Measurements from ENCODE around the gene PMPCA. TPM values are rescaled to one million over a fixed set of nuclear protein-coding genes. Genes with fewer than 3 reads are reported as not detected.
A peak's percentile ranks its signal among the peaks of the same experiment; 100 is the strongest.

PMPCA gene
- total RNA-seq, 1 experiment from 2014 or later = 103 TPM

DNA sequence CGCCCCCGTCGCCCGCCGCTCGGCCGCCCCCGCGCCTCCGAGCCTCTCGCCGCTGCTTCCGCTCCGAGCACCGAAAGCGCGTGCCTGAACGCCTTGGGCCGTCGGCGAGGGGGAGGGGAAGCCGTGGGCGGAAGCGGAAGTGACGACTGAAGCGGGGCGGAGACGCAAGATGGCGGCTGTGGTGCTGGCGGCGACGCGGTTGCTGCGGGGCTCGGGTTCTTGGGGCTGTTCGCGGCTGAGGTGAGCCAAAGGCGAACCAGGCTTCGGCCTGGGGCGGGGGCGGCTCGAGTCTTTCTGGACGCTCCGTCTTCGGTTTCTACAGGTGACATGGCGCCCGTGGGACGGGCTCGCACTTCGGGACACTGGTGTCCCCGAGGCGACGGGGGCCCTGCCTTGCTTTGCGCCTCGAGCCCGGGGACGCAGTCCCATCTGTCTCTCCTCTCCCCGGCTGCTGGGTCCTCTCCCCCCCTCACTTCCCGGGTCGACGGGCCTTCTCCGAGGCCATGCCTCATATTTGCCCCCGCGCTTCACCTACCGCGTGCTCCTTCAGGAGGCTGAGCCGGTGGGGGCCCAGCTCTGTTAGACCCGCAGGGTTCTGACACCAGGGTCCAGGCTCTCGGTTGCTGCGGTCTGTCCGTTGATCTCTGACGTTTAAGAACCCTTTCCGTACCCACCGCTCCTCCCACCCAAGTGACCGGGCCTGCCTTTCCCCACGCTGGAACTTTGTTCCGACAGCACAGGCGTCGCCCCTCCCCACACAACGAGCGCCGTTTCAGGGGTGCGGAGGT, at the start of gene PMPCA, which contains the start of gene ENTR1 (continued):
- TF ChIP-seq KAT7 (CRISPR knock-in tag; IDR thresholded peaks at IDR 0.05; ENCODE audit: borderline replicate concordance) = 0 out of 2 replicates have a peak, but pooled peaks have one; percentile 51
- no peak for TF ChIP-seq MXD4 (CRISPR knock-in tag; IDR thresholded peaks at IDR 0.05; ENCODE audit: borderline replicate concordance)
- no peak for TF ChIP-seq ESRRA (CRISPR knock-in tag; IDR thresholded peaks at IDR 0.05; ENCODE audit: borderline replicate concordance)
- TF ChIP-seq, protein P1, sequence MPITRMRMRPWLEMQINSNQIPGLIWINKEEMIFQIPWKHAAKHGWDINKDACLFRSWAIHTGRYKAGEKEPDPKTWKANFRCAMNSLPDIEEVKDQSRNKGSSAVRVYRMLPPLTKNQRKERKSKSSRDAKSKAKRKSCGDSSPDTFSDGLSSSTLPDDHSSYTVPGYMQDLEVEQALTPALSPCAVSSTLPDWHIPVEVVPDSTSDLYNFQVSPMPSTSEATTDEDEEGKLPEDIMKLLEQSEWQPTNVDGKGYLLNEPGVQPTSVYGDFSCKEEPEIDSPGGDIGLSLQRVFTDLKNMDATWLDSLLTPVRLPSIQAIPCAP (CRISPR knock-in tag; IDR thresholded peaks at IDR 0.05) = no peak; the same call in 1 of the 2 replicates
- TF ChIP-seq, protein P2, sequence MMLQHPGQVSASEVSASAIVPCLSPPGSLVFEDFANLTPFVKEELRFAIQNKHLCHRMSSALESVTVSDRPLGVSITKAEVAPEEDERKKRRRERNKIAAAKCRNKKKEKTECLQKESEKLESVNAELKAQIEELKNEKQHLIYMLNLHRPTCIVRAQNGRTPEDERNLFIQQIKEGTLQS (CRISPR knock-in tag; conservative IDR thresholded peaks at IDR 0.05) = no peak
- no peak for TF ChIP-seq NR2C2 (CRISPR knock-in tag; IDR thresholded peaks at IDR 0.05)
- peak; percentile 54; the same call in 1 of the 2 replicates for TF ChIP-seq FOXP1 (CRISPR knock-in tag; IDR thresholded peaks at IDR 0.05; ENCODE audit: borderline replicate concordance)
- TF ChIP-seq ZNF317 (CRISPR knock-in tag; IDR thresholded peaks at IDR 0.05; ENCODE audit: borderline replicate concordance, low read depth) = no peak
- no peak for TF ChIP-seq ATF1 (CRISPR knock-in tag; IDR thresholded peaks at IDR 0.05)
- TF ChIP-seq, protein P3, sequence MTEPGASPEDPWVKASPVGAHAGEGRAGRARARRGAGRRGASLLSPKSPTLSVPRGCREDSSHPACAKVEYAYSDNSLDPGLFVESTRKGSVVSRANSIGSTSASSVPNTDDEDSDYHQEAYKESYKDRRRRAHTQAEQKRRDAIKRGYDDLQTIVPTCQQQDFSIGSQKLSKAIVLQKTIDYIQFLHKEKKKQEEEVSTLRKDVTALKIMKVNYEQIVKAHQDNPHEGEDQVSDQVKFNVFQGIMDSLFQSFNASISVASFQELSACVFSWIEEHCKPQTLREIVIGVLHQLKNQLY (CRISPR knock-in tag; IDR thresholded peaks at IDR 0.05) = no peak
- no peak for TF ChIP-seq CBFB (CRISPR knock-in tag; IDR thresholded peaks at IDR 0.05; ENCODE audit: low read depth)
- TF ChIP-seq SMAD4 (CRISPR knock-in tag; IDR thresholded peaks at IDR 0.05) = no peak
- TF ChIP-seq, protein P4, sequence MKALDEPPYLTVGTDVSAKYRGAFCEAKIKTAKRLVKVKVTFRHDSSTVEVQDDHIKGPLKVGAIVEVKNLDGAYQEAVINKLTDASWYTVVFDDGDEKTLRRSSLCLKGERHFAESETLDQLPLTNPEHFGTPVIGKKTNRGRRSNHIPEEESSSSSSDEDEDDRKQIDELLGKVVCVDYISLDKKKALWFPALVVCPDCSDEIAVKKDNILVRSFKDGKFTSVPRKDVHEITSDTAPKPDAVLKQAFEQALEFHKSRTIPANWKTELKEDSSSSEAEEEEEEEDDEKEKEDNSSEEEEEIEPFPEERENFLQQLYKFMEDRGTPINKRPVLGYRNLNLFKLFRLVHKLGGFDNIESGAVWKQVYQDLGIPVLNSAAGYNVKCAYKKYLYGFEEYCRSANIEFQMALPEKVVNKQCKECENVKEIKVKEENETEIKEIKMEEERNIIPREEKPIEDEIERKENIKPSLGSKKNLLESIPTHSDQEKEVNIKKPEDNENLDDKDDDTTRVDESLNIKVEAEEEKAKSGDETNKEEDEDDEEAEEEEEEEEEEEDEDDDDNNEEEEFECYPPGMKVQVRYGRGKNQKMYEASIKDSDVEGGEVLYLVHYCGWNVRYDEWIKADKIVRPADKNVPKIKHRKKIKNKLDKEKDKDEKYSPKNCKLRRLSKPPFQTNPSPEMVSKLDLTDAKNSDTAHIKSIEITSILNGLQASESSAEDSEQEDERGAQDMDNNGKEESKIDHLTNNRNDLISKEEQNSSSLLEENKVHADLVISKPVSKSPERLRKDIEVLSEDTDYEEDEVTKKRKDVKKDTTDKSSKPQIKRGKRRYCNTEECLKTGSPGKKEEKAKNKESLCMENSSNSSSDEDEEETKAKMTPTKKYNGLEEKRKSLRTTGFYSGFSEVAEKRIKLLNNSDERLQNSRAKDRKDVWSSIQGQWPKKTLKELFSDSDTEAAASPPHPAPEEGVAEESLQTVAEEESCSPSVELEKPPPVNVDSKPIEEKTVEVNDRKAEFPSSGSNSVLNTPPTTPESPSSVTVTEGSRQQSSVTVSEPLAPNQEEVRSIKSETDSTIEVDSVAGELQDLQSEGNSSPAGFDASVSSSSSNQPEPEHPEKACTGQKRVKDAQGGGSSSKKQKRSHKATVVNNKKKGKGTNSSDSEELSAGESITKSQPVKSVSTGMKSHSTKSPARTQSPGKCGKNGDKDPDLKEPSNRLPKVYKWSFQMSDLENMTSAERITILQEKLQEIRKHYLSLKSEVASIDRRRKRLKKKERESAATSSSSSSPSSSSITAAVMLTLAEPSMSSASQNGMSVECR (CRISPR knock-in tag; IDR thresholded peaks at IDR 0.05; ENCODE audit: borderline replicate concordance) = peak; percentile 48; the same call in 1 of the 2 replicates
- no peak for TF ChIP-seq OVOL2 (CRISPR knock-in tag; IDR thresholded peaks at IDR 0.05; ENCODE audit: borderline replicate concordance)
- TF ChIP-seq PRRX2 (CRISPR knock-in tag; IDR thresholded peaks at IDR 0.05) = no peak
- TF ChIP-seq MYBL2 (CRISPR knock-in tag; IDR thresholded peaks at IDR 0.05) = 0 out of 2 replicates have a peak, but pooled peaks have one; percentile 19
- TF ChIP-seq ZBTB21 (CRISPR knock-in tag; IDR thresholded peaks at IDR 0.05; ENCODE audit: borderline replicate concordance) = no peak
- no peak for TF ChIP-seq EMX1 (CRISPR knock-in tag; IDR thresholded peaks at IDR 0.05)
- TF ChIP-seq SOX15 (CRISPR knock-in tag; IDR thresholded peaks at IDR 0.05) = no peak
- no peak for TF ChIP-seq ZNF423 (CRISPR knock-in tag; IDR thresholded peaks at IDR 0.05)
- no peak for TF ChIP-seq JAZF1 (CRISPR knock-in tag; IDR thresholded peaks at IDR 0.05)
- TF ChIP-seq, protein P5, sequence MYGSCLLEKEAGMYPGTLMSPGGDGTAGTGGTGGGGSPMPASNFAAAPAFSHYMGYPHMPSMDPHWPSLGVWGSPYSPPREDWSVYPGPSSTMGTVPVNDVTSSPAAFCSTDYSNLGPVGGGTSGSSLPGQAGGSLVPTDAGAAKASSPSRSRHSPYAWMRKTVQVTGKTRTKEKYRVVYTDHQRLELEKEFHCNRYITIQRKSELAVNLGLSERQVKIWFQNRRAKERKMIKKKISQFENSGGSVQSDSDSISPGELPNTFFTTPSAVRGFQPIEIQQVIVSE (CRISPR knock-in tag; IDR thresholded peaks at IDR 0.05; ENCODE audit: borderline replicate concordance) = no peak
- TF ChIP-seq GABPB1 (CRISPR knock-in tag; IDR thresholded peaks at IDR 0.05) = peak; percentile 84
- no peak; the same call in 1 of the 2 replicates for TF ChIP-seq NFE2L1 (CRISPR knock-in tag; IDR thresholded peaks at IDR 0.05)
- TF ChIP-seq, protein P6, sequence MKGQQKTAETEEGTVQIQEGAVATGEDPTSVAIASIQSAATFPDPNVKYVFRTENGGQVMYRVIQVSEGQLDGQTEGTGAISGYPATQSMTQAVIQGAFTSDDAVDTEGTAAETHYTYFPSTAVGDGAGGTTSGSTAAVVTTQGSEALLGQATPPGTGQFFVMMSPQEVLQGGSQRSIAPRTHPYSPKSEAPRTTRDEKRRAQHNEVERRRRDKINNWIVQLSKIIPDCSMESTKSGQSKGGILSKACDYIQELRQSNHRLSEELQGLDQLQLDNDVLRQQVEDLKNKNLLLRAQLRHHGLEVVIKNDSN (CRISPR knock-in tag; IDR thresholded peaks at IDR 0.05) = peak; percentile 45; the same call in 1 of the 2 replicates
- 0 out of 2 replicates have a peak, but pooled peaks have one; percentile 22 for TF ChIP-seq ZNF121 (CRISPR knock-in tag; IDR thresholded peaks at IDR 0.05)
- peak; percentile 95 for TF ChIP-seq SP1 (CRISPR knock-in tag; conservative IDR thresholded peaks at IDR 0.05)
- TF ChIP-seq, protein P7, sequence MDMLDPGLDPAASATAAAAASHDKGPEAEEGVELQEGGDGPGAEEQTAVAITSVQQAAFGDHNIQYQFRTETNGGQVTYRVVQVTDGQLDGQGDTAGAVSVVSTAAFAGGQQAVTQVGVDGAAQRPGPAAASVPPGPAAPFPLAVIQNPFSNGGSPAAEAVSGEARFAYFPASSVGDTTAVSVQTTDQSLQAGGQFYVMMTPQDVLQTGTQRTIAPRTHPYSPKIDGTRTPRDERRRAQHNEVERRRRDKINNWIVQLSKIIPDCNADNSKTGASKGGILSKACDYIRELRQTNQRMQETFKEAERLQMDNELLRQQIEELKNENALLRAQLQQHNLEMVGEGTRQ (CRISPR knock-in tag; IDR thresholded peaks at IDR 0.05) = peak; percentile 19; the same call in 1 of the 2 replicates
- no peak for TF ChIP-seq FOXJ3 (CRISPR knock-in tag; IDR thresholded peaks at IDR 0.05; ENCODE audit: borderline replicate concordance)
- TF ChIP-seq FOXK1 (CRISPR knock-in tag; IDR thresholded peaks at IDR 0.05) = peak; percentile 86
- peak; percentile 79; the same call in 1 of the 2 replicates for TF ChIP-seq SMAD3 (CRISPR knock-in tag; IDR thresholded peaks at IDR 0.05; ENCODE audit: borderline replicate concordance)
- peak; percentile 84 for TF ChIP-seq TEAD1 (CRISPR knock-in tag; IDR thresholded peaks at IDR 0.05)
- TF ChIP-seq CREM (CRISPR knock-in tag; IDR thresholded peaks at IDR 0.05) = peak; percentile 88
